Vagina (tissue), 2 donors: ENCODE measurements around the gene PTPN9. TPM values are rescaled to one million over a fixed set of nuclear protein-coding genes. Genes with fewer than 3 reads are reported as not detected.
"Not testable (repeated sequence)": the region's sequence is repeated elsewhere in the genome, so short reads cannot be mapped to it uniquely, and the experiment has no call there.

Source experiments
- DNase-seq, 2 donors: peaks; one replicate each; pipeline ENCODE4 v3.0.0-alpha.2; 2017; ENCODE audit errors: extremely low spot score in 2 of 2
- H3K27ac ChIP-seq: fragments of 200-600 bp; sonication (generic); one replicate; pipeline ENCODE4 v1.5.1; 2019
- H3K27me3 ChIP-seq: fragments of 200-600 bp; sonication (generic); one replicate; pipeline ENCODE4 v1.5.1; 2019
- H3K36me3 ChIP-seq, 2 donors: fragments of 200-600 bp; sonication (generic); one replicate each; pipeline ENCODE4 v1.5.1; 2017 to 2019
- H3K4me1 ChIP-seq: fragments of 200-600 bp; sonication (generic); one replicate; pipeline ENCODE4 v1.5.1; 2019
- H3K4me3 ChIP-seq, 2 donors: fragments of 200-600 bp; sonication (generic); 1 replicate in 1 of 2; 2 replicates in 1 of 2; pipeline ENCODE4 v1.5.1; 2016 to 2019
- H3K9me3 ChIP-seq: fragments of 200-600 bp; sonication (generic); one replicate; pipeline ENCODE4 v1.5.1; 2019
- POLR2A ChIP-seq, 2 donors: fragments of 450-650 bp; IDR thresholded peaks; one replicate each; pipeline ENCODE4 v1.6.1; 2017; ENCODE audit warnings: antibody characterized with exemption in 2 of 2, mild to moderate bottlenecking in 2 of 2, moderate library complexity in 2 of 2
- POLR2AphosphoS5 ChIP-seq, 2 donors: sonication (generic); formaldehyde crosslinking; IDR thresholded peaks; one replicate each; pipeline ENCODE4 v1.9.0; 2017; ENCODE audit warnings: antibody characterized with exemption in 2 of 2, mild to moderate bottlenecking in 2 of 2, low read depth in 1 of 2; ENCODE audit not compliant: insufficient read depth in 1 of 2
- intact Hi-C: fragments of 100-400 bp; cut with DNase I; formaldehyde crosslinking; loops from one replicate; pipeline ENCODE4 v1.15.1; 2023
- total RNA-seq: library from RNA; depleted of rRNA; stranded (reverse); fragments of >200 nt; gene quantifications from one replicate; pipeline ENCODE4 v1.2.3, GENCODE V29; 2016
- TF ChIP-seq, protein P1 (sequence below), 3 experiments: fragments of 450-650 bp in 2 of 3; fragments of 200-600 bp in 1 of 3; sonication (generic) in 1 of 3; IDR thresholded peaks; one replicate each; pipeline ENCODE4 v1.5.1; 2017 to 2019; ENCODE audit warnings: antibody characterized with exemption in 3 of 3, mild to moderate bottlenecking in 2 of 3, moderate library complexity in 2 of 3

The PTPN9 gene
- total RNA-seq, 1 donor from 2014 or later: 18.2 TPM

GRCh38 chr15:75502360-75502759 is 76.8 kb downstream of the PTPN9 start:
- no peak overlapping the region for H3K27ac ChIP-seq
- H3K4me3 ChIP-seq: no peak overlapping the region
- H3K9me3 ChIP-seq: no peaks in the 10 kb centered on the region
- no peaks in the 10 kb centered on the region for H3K4me1 ChIP-seq
- TF ChIP-seq, protein P1, sequence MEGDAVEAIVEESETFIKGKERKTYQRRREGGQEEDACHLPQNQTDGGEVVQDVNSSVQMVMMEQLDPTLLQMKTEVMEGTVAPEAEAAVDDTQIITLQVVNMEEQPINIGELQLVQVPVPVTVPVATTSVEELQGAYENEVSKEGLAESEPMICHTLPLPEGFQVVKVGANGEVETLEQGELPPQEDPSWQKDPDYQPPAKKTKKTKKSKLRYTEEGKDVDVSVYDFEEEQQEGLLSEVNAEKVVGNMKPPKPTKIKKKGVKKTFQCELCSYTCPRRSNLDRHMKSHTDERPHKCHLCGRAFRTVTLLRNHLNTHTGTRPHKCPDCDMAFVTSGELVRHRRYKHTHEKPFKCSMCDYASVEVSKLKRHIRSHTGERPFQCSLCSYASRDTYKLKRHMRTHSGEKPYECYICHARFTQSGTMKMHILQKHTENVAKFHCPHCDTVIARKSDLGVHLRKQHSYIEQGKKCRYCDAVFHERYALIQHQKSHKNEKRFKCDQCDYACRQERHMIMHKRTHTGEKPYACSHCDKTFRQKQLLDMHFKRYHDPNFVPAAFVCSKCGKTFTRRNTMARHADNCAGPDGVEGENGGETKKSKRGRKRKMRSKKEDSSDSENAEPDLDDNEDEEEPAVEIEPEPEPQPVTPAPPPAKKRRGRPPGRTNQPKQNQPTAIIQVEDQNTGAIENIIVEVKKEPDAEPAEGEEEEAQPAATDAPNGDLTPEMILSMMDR (IDR thresholded peaks at IDR 0.05): no peak
- TF ChIP-seq POLR2AphosphoS5 (IDR thresholded peaks at IDR 0.05; ENCODE audit: insufficient read depth in 1 of 2, low read depth in 1 of 2) (no peak), POLR2A (IDR thresholded peaks at IDR 0.05) (no peak)
- intact Hi-C loops: no loop called here
- H3K27me3 ChIP-seq: no peaks in the 10 kb centered on the region
- peaks cover 0 to 33% of the 10 kb centered on the region in 2 donors for H3K36me3 ChIP-seq
- no peak for DNase-seq

DNA sequence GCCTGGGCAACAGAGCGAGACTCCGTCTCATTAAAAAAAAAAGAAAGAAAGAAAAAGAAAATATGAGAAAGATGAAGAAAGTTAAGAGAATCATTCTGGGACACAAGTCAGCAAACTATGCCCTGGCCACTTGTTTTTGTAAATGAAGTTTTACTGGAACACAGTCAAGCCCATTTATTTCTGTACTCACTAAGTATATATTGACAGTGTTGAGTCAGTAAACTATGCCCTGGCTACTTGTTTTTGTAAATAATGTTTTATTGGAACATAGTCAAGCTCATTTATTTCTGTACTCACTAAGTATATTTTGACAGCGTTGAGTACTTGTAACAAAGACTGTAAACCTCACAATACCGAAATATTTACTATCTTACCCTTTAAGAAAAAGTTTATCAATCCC is 85.4 kb downstream of the PTPN9 start:
- no peak overlapping the region for H3K4me3 ChIP-seq
- TF ChIP-seq POLR2A (IDR thresholded peaks at IDR 0.05) (no peak), POLR2AphosphoS5 (IDR thresholded peaks at IDR 0.05; ENCODE audit: insufficient read depth in 1 of 2, low read depth in 1 of 2) (no peak)
- TF ChIP-seq, protein P1 (IDR thresholded peaks at IDR 0.05): no peak
- H3K27me3 ChIP-seq: no peaks in the 10 kb centered on the region
- intact Hi-C loops: no loop called here
- no peaks in the 10 kb centered on the region for H3K9me3 ChIP-seq
- H3K36me3 ChIP-seq: peaks cover 0 to 31% of the 10 kb centered on the region in 2 donors
- DNase-seq: no peak
- no peak overlapping the region for H3K27ac ChIP-seq
- no peaks in the 10 kb centered on the region for H3K4me1 ChIP-seq

DNA sequence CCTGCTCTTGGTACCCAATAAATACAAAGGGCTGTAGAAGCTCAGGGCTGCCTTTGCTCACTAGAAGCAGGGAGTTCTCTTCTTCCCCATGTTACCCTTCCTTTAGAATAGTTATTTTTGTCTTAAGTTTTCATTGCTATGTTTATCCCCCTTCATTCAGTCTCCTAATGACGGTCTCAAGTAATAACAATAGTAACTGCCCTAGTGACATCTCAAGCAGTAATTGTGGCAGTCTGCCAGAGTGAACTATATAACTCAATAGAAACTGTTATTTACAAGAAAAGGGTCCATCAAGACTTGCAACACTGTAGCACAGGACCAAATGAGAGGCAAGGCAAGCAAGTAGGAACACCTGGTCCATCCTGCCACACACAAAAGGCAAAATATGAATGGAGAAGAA is 95.2 kb downstream of the PTPN9 start:
- Histone ChIP-seq H3K9me3 (no peaks in the 10 kb centered on the region), H3K36me3 (no peaks in the 10 kb centered on the region), H3K27ac (no peak overlapping the region), H3K4me1 (no peaks in the 10 kb centered on the region), H3K27me3 (no peaks in the 10 kb centered on the region), H3K4me3 (no peak overlapping the region)
- TF ChIP-seq POLR2A (IDR thresholded peaks at IDR 0.05): no peak
- no peak for TF ChIP-seq POLR2AphosphoS5 (IDR thresholded peaks at IDR 0.05; ENCODE audit: insufficient read depth in 1 of 2, low read depth in 1 of 2)
- TF ChIP-seq, protein P1 (IDR thresholded peaks at IDR 0.05): no peak
- intact Hi-C loops: no loop called here
- no peak for DNase-seq

- intact Hi-C loops, H3K9me3 ChIP-seq, H3K27me3 ChIP-seq, H3K4me1 ChIP-seq, H3K36me3 ChIP-seq, H3K4me3 ChIP-seq, DNase-seq, H3K27ac ChIP-seq: not testable (repeated sequence)
Measured at GRCh38 chr15:75483556-75483955, 95.6 kb downstream of the PTPN9 start.

DNA sequence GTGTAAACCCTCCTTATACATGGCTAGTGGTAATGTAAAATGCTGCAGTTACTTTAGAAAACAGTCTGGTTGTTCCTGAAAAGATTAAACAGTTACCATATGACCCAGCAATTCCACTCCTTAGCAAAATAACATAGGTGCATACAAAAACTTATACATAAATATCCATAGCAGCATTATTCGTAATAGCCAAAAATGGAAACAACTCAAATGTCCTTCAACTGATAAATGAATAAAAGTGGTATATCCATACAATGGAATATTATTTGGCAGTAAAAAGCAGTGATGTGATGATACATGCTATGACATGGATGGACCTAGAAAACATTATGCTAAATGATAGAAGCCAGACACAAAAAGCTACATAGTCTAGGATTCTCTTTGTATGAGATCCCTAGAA is 96.0 kb downstream of the PTPN9 start:
- no peak for DNase-seq
- no peaks in the 10 kb centered on the region for H3K9me3 ChIP-seq
- TF ChIP-seq, protein P1 (IDR thresholded peaks at IDR 0.05): no peak
- no peak for TF ChIP-seq POLR2A (IDR thresholded peaks at IDR 0.05)
- TF ChIP-seq POLR2AphosphoS5 (IDR thresholded peaks at IDR 0.05; ENCODE audit: insufficient read depth in 1 of 2, low read depth in 1 of 2): no peak
- H3K27ac ChIP-seq: no peak overlapping the region
- no peaks in the 10 kb centered on the region for H3K4me1 ChIP-seq
- no peaks in the 10 kb centered on the region for H3K27me3 ChIP-seq
- no peaks in the 10 kb centered on the region for H3K36me3 ChIP-seq
- intact Hi-C loops: no loop called here
- H3K4me3 ChIP-seq: no peak overlapping the region

GRCh38 chr15:75480463-75480862 is 98.7 kb downstream of the PTPN9 start:
- H3K9me3 ChIP-seq, H3K4me1 ChIP-seq, H3K27ac ChIP-seq, DNase-seq, H3K27me3 ChIP-seq, H3K4me3 ChIP-seq, intact Hi-C loops: not testable (repeated sequence)
- peaks cover 0 to 11% of the 10 kb centered on the region in 2 donors for H3K36me3 ChIP-seq
